A673 (cell line): ENCODE results near the gene LMNTD2. TPM values are rescaled to one million over a fixed set of nuclear protein-coding genes. Genes with fewer than 3 reads are reported as not detected.

ENCODE experiments used
- BruUV-seq: library from RNA; stranded (reverse); fragments of 400-500 nt; replicated peaks from 2 replicates; lab custom pipeline; 2021; lab: Mats Ljungman, UMichigan
- CTCF ChIA-PET: fragments of 300-600 bp; sonication (Branson Sonifier 250); formaldehyde crosslinking; loops from one replicate; lab custom pipeline; 2022; ENCODE audit warnings: antibody characterized with exemption; lab: Charles Lee
- POLR2A ChIA-PET: fragments of 300-600 bp; sonication (Branson Sonifier 250); formaldehyde crosslinking; loops from one replicate; lab custom pipeline; 2022; ENCODE audit warnings: antibody characterized with exemption; ENCODE audit not compliant: low non-redundant PET; lab: Charles Lee
- DNase-seq: peaks from one replicate; pipeline ENCODE4 v3.0.0-alpha.2; 2015; ENCODE audit warnings: low spot score
- H3K27ac ChIP-seq: fragments of 200-600 bp; sonication (generic); 2 replicates; pipeline ENCODE4 v1.5.1; 2016; ENCODE audit warnings: mixed run types, low read depth, mild to moderate bottlenecking, mixed read lengths, antibody characterized with exemption, low read length; ENCODE audit not compliant: poor library complexity, severe bottlenecking
- H3K27me3 ChIP-seq: fragments of 200-600 bp; sonication (generic); replicated peaks from 2 replicates; pipeline ENCODE4 v1.6.1; 2017; ENCODE audit warnings: mixed run types, low read depth, mild to moderate bottlenecking, mixed read lengths, antibody characterized with exemption, low read length; ENCODE audit not compliant: insufficient read depth, poor library complexity
- H3K36me3 ChIP-seq: fragments of 200-600 bp; sonication (generic); 2 replicates; pipeline ENCODE4 v1.6.1; 2016; ENCODE audit warnings: mixed run types, mild to moderate bottlenecking, mixed read lengths, antibody characterized with exemption, low read length; ENCODE audit not compliant: insufficient read depth, poor library complexity, severe bottlenecking
- H3K4me1 ChIP-seq: fragments of 200-600 bp; sonication (generic); 2 replicates; pipeline ENCODE4 v1.6.1; 2017; ENCODE audit warnings: mixed run types, mild to moderate bottlenecking, mixed read lengths, antibody characterized with exemption, low read length; ENCODE audit not compliant: insufficient read depth, poor library complexity, severe bottlenecking
- H3K4me3 ChIP-seq: fragments of 200-600 bp; sonication (generic); 2 replicates; pipeline ENCODE4 v1.5.1; 2016; ENCODE audit warnings: low read depth, mixed run types, mild to moderate bottlenecking, mixed read lengths, low read length; ENCODE audit not compliant: poor library complexity, severe bottlenecking
- H3K9me3 ChIP-seq: fragments of 200-600 bp; sonication (generic); 2 replicates; pipeline ENCODE4 v1.6.1; 2016; ENCODE audit warnings: mixed run types, low read depth, mild to moderate bottlenecking, mixed read lengths, antibody characterized with exemption, low read length; ENCODE audit not compliant: poor library complexity, severe bottlenecking
- EZH2 ChIP-seq: fragments of 200-600 bp; sonication (generic); IDR thresholded peaks from 2 replicates; pipeline ENCODE4 v1.6.1; 2017; ENCODE audit warnings: borderline replicate concordance, low read depth, mild to moderate bottlenecking, mixed read lengths, antibody characterized with exemption, low read length; ENCODE audit not compliant: poor library complexity, severe bottlenecking
- intact Hi-C: fragments of 100-400 bp; cut with micrococcal nuclease; formaldehyde crosslinking; loops from one replicate; pipeline ENCODE4 v1.10.0; 2022; ENCODE audit not compliant: unreplicated experiment
- total RNA-seq: library from RNA; stranded (reverse); gene quantifications from 2 replicates; pipeline ENCODE4 v1.2.3, GENCODE V29; 2021
- TF ChIP-seq, protein P1 (sequence below): fragments of 300-800, 200-600 bp; sonication (generic); conservative IDR thresholded peaks from 2 replicates; pipeline ENCODE4 v1.5.1; 2017; ENCODE audit warnings: low read depth, mild to moderate bottlenecking, antibody characterized with exemption, low read length, moderate library complexity, mixed read lengths

LMNTD2 gene
- total RNA-seq, 1 experiment from 2014 or later = 1.1 TPM

DNA sequence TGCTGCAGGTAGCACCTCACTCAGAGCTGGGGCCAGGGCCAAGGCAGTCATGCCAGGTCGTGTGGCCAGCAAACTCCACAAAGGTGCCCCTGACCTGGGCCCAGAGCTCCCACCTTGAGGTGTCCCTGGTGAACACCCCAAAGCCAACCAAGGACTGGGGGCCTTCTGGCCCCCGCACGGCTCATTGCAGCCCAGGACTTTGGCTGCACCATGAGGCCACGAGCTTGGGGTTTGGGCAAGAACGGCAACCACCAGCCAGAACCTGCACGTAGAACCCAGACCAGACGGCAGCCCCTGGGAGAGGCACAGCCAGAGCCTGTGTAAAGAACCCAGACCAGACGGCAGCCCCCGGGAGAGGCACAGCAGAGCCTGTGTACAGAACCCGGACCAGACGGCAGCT, 15.4 kb downstream of the LMNTD2 start:
- Histone ChIP-seq H3K4me1 (no peaks in the 10 kb centered on the region), H3K36me3 (no peaks in the 10 kb centered on the region), H3K27me3 (no peaks in the 10 kb centered on the region), H3K9me3 (no peaks in the 10 kb centered on the region), H3K27ac (no peak overlapping the region), H3K4me3 (no peak overlapping the region)
- intact Hi-C loops = no loop called here
- no peak for DNase-seq
- ChIA-PET POLR2A (no interaction called here), CTCF (no interaction called here)
- no TSS peak for BruUV-seq
- TF ChIP-seq, protein P1, sequence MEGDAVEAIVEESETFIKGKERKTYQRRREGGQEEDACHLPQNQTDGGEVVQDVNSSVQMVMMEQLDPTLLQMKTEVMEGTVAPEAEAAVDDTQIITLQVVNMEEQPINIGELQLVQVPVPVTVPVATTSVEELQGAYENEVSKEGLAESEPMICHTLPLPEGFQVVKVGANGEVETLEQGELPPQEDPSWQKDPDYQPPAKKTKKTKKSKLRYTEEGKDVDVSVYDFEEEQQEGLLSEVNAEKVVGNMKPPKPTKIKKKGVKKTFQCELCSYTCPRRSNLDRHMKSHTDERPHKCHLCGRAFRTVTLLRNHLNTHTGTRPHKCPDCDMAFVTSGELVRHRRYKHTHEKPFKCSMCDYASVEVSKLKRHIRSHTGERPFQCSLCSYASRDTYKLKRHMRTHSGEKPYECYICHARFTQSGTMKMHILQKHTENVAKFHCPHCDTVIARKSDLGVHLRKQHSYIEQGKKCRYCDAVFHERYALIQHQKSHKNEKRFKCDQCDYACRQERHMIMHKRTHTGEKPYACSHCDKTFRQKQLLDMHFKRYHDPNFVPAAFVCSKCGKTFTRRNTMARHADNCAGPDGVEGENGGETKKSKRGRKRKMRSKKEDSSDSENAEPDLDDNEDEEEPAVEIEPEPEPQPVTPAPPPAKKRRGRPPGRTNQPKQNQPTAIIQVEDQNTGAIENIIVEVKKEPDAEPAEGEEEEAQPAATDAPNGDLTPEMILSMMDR = no peak
- no peak for TF ChIP-seq EZH2

DNA sequence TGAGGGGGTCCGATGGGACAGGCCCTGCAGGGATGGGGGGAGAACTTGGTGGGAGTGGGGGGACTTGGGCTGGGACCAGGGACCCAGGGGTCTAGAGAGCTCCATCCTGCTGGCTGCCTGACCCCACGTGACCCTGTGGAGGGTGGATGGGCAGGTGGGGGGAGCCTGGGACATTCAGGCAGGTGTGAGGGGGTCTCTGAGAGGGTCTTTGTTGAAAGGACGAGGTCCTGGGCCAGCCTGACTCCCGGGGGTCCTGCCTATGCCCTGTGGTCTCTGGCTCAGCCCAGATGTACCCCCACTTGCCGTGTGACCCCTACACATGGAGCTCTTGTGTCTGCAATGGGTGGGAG, 15.7 kb downstream of the LMNTD2 start:
- DNase-seq = no peak
- TF ChIP-seq, protein P1 = no peak
- no peak for TF ChIP-seq EZH2
- BruUV-seq = no TSS peak
- H3K4me1 ChIP-seq = no peaks in the 10 kb centered on the region
- H3K36me3 ChIP-seq = no peaks in the 10 kb centered on the region
- no peaks in the 10 kb centered on the region for H3K27me3 ChIP-seq
- CTCF ChIA-PET = no interaction called here
- POLR2A ChIA-PET = no interaction called here
- H3K4me3 ChIP-seq = no peak overlapping the region
- H3K9me3 ChIP-seq = no peaks in the 10 kb centered on the region
- H3K27ac ChIP-seq = no peak overlapping the region
- intact Hi-C loops = no loop called here

DNA sequence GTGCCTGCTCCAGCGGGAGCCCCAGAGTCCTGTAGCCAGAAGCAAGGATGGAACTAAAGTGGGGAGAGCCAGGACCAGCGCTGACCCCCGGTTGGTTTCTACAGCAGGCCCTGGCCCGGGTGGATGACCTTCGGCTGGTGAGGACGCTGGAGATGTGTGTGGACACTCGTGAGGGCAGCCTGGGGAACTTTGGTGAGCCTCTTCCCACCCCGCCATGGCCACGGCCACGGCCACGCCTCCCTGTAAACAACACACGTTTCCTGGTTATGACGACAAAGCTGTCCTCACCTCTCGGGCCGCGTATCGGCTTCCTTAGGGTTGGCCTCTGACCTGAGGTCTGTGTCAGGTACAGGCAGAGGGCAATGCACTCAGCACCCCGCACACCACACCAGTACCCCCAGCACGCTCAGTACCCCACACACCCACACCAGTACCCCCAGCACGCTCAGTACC, 19.1 kb downstream of the LMNTD2 start:
- Histone ChIP-seq H3K4me1 (peaks cover 14% of the 10 kb centered on the region), H3K4me3 (no peak overlapping the region), H3K9me3 (no peaks in the 10 kb centered on the region), H3K27ac (no peak overlapping the region), H3K36me3 (no peaks in the 10 kb centered on the region), H3K27me3 (no peaks in the 10 kb centered on the region)
- CTCF ChIA-PET = no interaction called here
- intact Hi-C loops = no loop called here
- POLR2A ChIA-PET = no interaction called here
- TF ChIP-seq, protein P1 = no peak
- no peak for TF ChIP-seq EZH2
- no peak for DNase-seq
- BruUV-seq = no TSS peak
